Activated CD4-positive, alpha-beta T cell treated with anti-CD3 and anti-CD28 coated beads, Interleukin-2, amount 10 ng/mL, durations not matched to agents 24 days and 14 days (primary cell): ENCODE results near the gene GREB1L. TPM values are rescaled to one million over a fixed set of nuclear protein-coding genes. Genes with fewer than 3 reads are reported as not detected.

Experiments
- DNase-seq: peaks from one replicate; pipeline ENCODE4 v3.0.0; 2022
- H3K27ac Mint-ChIP-seq: one replicate; pipeline ENCODE4 v1.8.0; 2022; ENCODE audit warnings: mild to moderate bottlenecking, mixed read lengths
- H3K27me3 Mint-ChIP-seq: one replicate; pipeline ENCODE4 v1.8.0; 2022; ENCODE audit warnings: mixed read lengths
- H3K36me3 Mint-ChIP-seq: one replicate; pipeline ENCODE4 v1.8.0; 2022; ENCODE audit warnings: low read depth, mild to moderate bottlenecking, mixed read lengths
- H3K4me1 Mint-ChIP-seq: one replicate; pipeline ENCODE4 v1.8.0; 2021; ENCODE audit warnings: mixed read lengths
- H3K4me3 Mint-ChIP-seq: one replicate; pipeline ENCODE4 v1.8.0; 2022; ENCODE audit warnings: mild to moderate bottlenecking, moderate library complexity, mixed read lengths
- H3K9me3 Mint-ChIP-seq: one replicate; pipeline ENCODE4 v1.8.0; 2021; ENCODE audit warnings: mixed read lengths
- intact Hi-C: fragments of 100-400 bp; cut with micrococcal nuclease; formaldehyde crosslinking; loops from one replicate; pipeline ENCODE4 v1.15.1; 2023
- total RNA-seq: library from RNA; stranded (reverse); gene quantifications from 2 replicates; pipeline ENCODE4 v1.2.3, GENCODE V29; 2022

Gene GREB1L
- total RNA-seq, 1 donor from 2014 or later = not detected

DNA sequence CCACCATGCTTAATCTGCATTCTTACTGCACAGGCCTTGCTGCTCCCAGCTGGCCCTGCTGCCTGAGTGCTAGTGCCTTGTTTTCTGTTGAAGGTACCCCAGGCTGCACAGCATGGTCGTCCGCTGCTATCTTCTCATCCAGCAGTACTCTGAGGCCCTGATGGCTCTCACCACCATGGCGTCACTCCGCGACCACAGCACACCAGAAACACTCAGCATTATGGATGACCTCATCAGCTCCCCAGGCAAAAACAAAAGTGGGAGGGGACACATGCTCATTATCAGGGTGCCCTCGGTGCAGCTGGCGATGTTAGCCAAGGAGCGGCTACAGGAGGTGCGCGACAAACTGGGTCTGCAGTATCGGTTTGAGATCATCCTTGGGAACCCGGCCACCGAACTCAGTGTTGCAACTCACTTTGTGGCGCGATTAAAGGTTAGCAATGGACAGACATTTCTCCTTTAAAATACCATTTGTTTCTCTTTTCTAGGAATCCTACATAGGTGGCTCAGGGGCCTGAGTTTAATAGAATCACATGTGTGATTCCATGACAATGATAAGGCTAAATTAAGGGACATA is 248.0 kb downstream of the GREB1L start:
- H3K27me3 Mint-ChIP-seq = peaks cover 12% of the 10 kb centered on the region
- no peak overlapping the region for H3K27ac Mint-ChIP-seq
- no peaks in the 10 kb centered on the region for H3K4me1 Mint-ChIP-seq
- H3K9me3 Mint-ChIP-seq = no peaks in the 10 kb centered on the region
- no peaks in the 10 kb centered on the region for H3K36me3 Mint-ChIP-seq
- no peak overlapping the region for H3K4me3 Mint-ChIP-seq
- intact Hi-C loops = loop anchor here (1.0 to 5.0 kb wide), 2 partner anchors 112 to 466 kb away; partner anchors contain the start of gene ESCO1
- no peak for DNase-seq

DNA sequence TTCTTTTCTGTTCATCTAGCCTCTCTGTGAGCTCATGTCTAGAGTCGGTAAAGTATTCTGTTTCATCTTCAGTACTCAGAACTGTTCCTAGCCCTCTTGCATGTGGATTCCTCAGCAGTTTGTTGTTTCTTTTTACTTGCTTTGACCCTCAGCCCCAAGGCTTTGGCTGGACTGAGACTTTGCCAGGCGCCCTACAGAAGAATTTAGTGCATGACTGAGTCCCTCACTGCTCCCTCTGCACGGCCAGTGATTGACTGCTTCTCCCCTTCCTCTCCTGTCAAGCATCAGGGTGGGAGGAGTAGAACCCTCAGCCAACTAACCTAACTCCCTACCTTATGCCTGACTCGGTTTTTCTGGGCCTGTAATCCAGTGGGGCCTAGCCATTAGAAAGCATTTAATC is 248.7 kb downstream of the GREB1L start:
- no peaks in the 10 kb centered on the region for H3K36me3 Mint-ChIP-seq
- H3K4me1 Mint-ChIP-seq = no peaks in the 10 kb centered on the region
- no peaks in the 10 kb centered on the region for H3K9me3 Mint-ChIP-seq
- intact Hi-C loops = no loop called here
- H3K27me3 Mint-ChIP-seq = peaks cover 12% of the 10 kb centered on the region
- H3K4me3 Mint-ChIP-seq = no peak overlapping the region
- no peak overlapping the region for H3K27ac Mint-ChIP-seq
- DNase-seq = no peak

DNA sequence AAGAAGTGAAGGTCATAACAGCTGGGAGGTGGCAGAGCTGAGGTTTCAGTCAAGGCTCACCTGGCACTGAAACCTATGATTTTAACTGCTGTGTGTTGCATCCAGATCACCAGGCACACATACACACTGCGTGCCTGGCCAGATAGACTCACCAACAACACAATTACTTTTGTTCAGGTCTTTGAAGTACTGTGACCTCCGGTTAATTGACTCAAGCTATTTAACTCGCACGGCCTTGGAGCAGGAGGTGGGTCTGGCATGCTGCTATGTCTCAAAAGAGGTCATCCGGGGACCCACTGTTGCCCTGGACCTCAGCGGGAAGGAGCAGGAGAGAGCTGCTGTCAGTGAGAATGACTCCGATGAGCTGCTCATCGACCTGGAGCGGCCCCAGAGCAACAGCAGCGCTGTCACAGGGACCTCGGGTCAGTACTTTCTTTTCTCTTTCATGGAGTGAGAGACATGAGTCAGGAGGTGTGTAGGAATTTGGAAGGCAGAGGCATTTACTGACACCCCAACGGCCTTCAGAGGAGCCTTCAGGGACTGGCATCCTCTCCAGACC is 254.3 kb downstream of the GREB1L start:
- H3K9me3 Mint-ChIP-seq = no peaks in the 10 kb centered on the region
- H3K27me3 Mint-ChIP-seq = peaks cover 8% of the 10 kb centered on the region
- no peaks in the 10 kb centered on the region for H3K36me3 Mint-ChIP-seq
- H3K4me3 Mint-ChIP-seq = no peak overlapping the region
- DNase-seq = no peak
- no peaks in the 10 kb centered on the region for H3K4me1 Mint-ChIP-seq
- no peak overlapping the region for H3K27ac Mint-ChIP-seq
- intact Hi-C loops = no loop called here

DNA sequence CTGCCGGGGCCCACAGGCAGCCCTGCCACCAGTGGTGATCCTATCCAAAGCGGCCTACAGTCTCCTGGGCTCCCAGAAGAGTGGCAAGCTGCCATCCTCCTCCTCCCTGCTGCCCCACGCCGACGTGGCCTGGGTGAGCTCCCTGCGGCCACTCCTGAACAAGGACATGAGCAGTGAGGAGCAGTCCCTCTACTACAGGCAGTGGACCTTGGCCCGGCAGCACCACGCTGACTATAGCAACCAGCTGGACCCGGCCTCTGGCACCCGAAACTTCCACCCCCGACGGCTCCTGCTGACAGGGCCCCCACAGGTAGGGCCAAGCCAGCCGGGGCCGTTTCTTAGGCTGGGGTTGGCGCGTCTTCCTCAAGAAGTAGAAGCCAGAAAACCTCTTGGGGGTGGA is 258.0 kb downstream of the GREB1L start:
- no peaks in the 10 kb centered on the region for H3K9me3 Mint-ChIP-seq
- H3K27me3 Mint-ChIP-seq = no peaks in the 10 kb centered on the region
- DNase-seq = no peak
- no peaks in the 10 kb centered on the region for H3K36me3 Mint-ChIP-seq
- H3K4me1 Mint-ChIP-seq = peaks cover 2% of the 10 kb centered on the region
- intact Hi-C loops = no loop called here
- no peak overlapping the region for H3K4me3 Mint-ChIP-seq
- no peak overlapping the region for H3K27ac Mint-ChIP-seq

DNA sequence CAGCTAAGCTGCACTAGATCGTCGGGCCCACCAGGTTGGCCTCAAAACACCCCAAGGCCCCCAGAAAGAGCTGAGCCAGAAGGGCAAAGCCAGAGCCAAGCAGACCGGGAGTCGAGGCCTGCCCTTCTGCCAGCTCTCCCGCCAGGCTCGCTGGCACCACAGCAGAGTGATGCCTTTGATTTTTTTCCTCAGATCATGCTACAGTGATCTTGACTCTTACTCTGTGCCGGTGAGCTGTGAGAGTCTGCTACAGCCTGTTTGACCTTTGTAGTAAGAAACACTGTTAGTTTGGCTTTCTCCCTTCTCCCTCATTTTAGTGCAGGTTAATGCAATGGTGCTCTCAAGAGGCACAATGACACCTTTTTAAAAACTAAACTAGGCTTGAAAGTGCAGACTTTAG is 260.6 kb downstream of the GREB1L start:
- Mint-ChIP-seq H3K9me3 (no peaks in the 10 kb centered on the region), H3K27ac (no peak overlapping the region), H3K27me3 (no peaks in the 10 kb centered on the region), H3K4me3 (no peak overlapping the region), H3K36me3 (no peaks in the 10 kb centered on the region), H3K4me1 (peaks cover 2% of the 10 kb centered on the region)
- intact Hi-C loops = no loop called here
- DNase-seq = no peak

DNA sequence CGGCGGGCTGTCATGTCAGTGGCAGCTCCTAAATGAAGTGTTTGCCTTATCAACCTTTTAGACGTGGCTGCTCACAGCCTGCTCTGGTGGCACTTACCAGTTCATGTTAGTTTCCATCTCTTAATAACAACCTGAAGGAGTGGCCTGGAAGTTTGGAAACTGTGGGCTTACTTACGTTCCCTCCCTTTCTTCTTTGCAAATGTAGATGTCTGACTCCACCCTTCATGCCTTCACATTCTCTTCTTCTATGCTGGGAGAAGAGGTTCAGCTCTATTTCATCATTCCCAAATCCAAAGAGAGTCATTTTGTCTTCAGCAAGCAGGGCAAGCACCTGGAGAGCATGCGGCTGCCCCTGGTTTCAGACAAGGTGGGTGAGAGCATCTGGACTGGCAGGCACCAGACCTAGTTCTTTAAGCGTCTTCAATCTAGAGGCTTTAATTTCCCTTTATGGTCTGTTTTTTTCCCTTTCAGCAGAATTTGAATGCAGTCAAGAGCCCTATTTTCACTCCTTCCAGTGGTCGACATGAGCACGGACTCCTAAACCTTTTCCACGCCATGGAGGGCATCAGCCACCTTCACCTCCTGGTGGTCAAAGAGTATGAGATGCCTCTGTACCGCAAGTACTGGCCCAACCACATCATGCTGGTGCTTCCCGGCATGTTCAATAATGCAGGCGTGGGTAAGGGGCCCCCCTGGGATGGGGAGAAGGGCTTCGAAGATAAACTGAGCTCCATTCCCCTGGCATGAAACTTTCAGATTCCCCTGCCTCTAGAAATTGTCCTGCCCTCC is 266.1 kb downstream of the GREB1L start:
- DNase-seq = no peak
- Mint-ChIP-seq H3K4me1 (no peaks in the 10 kb centered on the region), H3K27me3 (no peaks in the 10 kb centered on the region), H3K9me3 (no peaks in the 10 kb centered on the region), H3K36me3 (no peaks in the 10 kb centered on the region), H3K4me3 (no peak overlapping the region), H3K27ac (no peak overlapping the region)
- intact Hi-C loops = no loop called here

DNA sequence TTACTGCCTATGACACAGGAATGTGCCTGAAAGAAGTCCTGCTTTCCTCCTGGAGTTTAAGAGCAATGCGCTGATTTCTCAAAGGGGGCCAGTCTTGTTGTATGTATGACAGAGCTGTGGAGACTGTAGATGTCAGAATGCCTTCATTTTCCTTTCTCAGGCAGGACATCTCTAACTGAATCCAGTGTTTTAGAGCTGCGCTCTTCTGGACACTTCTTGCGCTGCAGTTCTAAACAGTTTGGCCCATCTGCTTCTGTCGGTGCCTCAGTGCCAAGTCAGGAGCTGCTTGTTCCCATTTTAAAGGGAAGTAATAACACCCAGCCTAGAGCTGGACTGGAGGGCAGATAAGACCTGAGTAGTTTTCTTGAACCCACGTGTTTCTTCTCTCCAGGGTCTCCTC is 267.0 kb downstream of the GREB1L start:
- Mint-ChIP-seq H3K27ac (no peak overlapping the region), H3K36me3 (peaks cover 8% of the 10 kb centered on the region), H3K4me3 (no peak overlapping the region), H3K4me1 (no peaks in the 10 kb centered on the region), H3K27me3 (no peaks in the 10 kb centered on the region), H3K9me3 (no peaks in the 10 kb centered on the region)
- intact Hi-C loops = no loop called here
- no peak for DNase-seq

DNA sequence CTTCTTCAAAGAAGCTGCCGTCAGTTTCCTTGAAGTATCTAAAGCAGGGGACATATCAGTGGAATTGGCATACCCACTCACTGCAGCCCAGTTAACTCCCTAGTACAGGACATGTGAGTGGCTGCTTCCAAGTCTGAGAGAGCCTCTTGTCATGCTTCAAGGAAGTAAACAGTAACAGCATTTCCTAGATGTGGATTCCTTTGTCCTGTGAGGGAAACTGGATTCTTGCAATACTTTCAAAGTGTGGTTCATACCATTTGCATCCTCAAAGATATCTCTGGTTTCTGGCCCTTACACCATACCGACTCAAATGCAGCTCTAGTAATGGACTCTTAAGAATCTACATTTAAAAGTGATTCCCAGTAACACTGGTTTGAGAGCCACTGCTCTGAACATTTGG is 271.3 kb downstream of the GREB1L start:
- intact Hi-C loops = no loop called here
- Mint-ChIP-seq H3K4me3 (no peak overlapping the region), H3K27me3 (no peaks in the 10 kb centered on the region), H3K27ac (no peak overlapping the region), H3K4me1 (no peaks in the 10 kb centered on the region), H3K9me3 (no peaks in the 10 kb centered on the region), H3K36me3 (peaks cover 10% of the 10 kb centered on the region)
- DNase-seq = no peak

DNA sequence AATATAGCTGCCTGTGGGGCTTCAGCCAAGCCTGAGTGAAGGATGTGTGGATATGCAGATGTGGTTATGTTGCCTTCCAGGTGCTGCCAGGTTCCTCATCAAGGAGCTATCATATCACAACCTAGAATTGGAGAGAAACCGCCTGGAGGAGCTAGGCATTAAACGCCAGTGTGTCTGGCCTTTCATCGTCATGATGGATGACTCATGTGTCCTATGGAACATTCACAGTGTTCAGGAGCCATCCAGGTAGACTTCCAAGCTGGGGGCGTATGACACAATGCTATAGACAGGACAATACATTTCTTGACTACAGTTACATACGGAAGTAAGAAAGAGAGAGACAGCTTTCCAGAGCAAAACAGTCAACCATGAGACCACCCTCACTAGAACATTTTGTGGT is 271.7 kb downstream of the GREB1L start:
- Mint-ChIP-seq H3K36me3 (peaks cover 10% of the 10 kb centered on the region), H3K4me1 (no peaks in the 10 kb centered on the region), H3K27me3 (no peaks in the 10 kb centered on the region), H3K9me3 (no peaks in the 10 kb centered on the region), H3K4me3 (no peak overlapping the region), H3K27ac (no peak overlapping the region)
- intact Hi-C loops = no loop called here
- DNase-seq = no peak

DNA sequence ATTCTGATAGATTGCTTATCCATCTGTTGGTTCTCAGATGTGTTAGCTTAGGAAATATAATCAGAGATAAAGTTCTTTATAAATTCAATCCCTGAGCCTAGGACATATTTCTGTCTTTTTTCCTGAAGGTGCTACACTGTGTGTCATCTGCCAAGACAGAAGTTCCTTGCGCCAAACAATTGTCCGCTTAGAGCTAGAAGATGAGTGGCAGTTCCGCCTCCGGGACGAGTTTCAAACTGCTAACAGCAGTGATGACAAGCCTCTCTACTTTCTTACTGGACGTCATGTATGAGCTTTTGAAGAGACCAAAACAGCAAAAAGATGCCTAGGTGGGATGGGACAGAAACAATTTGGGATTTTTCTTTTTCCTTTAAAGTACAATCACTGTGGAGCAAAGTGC is 280.5 kb downstream of the GREB1L start:
- no peaks in the 10 kb centered on the region for H3K27me3 Mint-ChIP-seq
- intact Hi-C loops = no loop called here
- H3K36me3 Mint-ChIP-seq = peaks cover 30% of the 10 kb centered on the region
- no peaks in the 10 kb centered on the region for H3K9me3 Mint-ChIP-seq
- no peak overlapping the region for H3K27ac Mint-ChIP-seq
- no peak overlapping the region for H3K4me3 Mint-ChIP-seq
- no peaks in the 10 kb centered on the region for H3K4me1 Mint-ChIP-seq
- no peak for DNase-seq

DNA sequence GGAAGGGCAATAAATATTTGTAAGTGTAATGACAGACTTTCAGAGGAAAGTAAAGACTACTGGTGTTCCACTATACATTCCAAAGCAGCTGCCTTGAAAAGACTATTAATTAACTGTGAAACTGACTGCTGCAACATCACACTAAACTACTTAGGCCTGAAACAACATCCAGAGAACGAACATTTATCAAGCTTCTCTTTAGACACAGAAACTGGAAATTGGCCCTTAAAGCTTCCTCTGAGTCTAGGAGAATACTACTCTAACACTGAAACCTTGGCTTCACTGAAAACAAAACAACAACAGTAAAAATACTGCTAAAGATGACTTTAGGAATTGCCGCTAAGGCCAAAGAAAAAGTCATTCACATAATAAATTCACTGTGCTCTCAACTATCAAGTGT is 283.9 kb downstream of the GREB1L start:
- H3K27ac Mint-ChIP-seq = no peak overlapping the region
- no peaks in the 10 kb centered on the region for H3K9me3 Mint-ChIP-seq
- peaks cover 39% of the 10 kb centered on the region for H3K36me3 Mint-ChIP-seq
- H3K4me3 Mint-ChIP-seq = no peak overlapping the region
- intact Hi-C loops = no loop called here
- no peak for DNase-seq
- H3K27me3 Mint-ChIP-seq = no peaks in the 10 kb centered on the region
- no peaks in the 10 kb centered on the region for H3K4me1 Mint-ChIP-seq

DNA sequence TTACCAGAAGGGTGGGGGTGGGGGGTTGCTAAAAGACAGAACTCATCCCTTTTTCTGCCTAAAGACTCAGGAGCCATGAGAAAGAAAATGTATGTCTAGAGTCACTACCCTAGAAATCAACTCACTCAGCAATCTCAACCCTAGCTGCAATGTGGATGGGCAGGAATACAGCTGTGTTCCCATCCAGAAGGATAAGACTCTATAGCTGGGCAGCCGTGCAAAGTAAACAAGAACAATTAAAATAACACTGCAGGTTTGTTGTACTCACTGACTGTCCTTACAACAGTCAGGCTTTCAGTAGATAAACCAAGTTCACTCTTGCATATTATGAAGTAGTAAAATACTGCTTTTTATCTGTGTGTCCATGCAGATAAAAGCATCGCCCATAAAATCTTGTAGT is 284.4 kb downstream of the GREB1L start:
- no peak overlapping the region for H3K4me3 Mint-ChIP-seq
- H3K4me1 Mint-ChIP-seq = no peaks in the 10 kb centered on the region
- no peak overlapping the region for H3K27ac Mint-ChIP-seq
- no peak for DNase-seq
- peaks cover 42% of the 10 kb centered on the region for H3K36me3 Mint-ChIP-seq
- no peaks in the 10 kb centered on the region for H3K9me3 Mint-ChIP-seq
- no peaks in the 10 kb centered on the region for H3K27me3 Mint-ChIP-seq
- intact Hi-C loops = no loop called here

DNA sequence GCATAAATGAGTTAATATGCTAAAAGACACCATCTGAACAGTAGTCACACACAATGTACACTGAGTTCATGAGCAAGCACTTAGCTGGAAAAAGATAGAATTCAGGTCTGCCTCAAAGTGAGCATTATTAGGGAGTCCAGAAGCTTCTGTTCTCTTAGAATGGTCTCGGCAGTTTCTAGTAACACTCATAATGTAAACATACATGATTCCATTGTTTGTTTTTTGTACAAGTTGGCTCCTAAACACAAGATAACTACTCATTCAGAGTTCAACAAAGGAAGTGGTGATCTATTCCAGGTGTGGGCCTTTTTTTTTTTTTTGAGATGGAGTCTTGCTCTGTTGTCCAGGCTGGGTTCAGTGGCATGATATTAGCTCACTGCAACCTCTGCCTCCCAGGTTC is 292.3 kb downstream of the GREB1L start:
- intact Hi-C loops = no loop called here
- Mint-ChIP-seq H3K4me3 (no peak overlapping the region), H3K27ac (no peak overlapping the region)

DNA sequence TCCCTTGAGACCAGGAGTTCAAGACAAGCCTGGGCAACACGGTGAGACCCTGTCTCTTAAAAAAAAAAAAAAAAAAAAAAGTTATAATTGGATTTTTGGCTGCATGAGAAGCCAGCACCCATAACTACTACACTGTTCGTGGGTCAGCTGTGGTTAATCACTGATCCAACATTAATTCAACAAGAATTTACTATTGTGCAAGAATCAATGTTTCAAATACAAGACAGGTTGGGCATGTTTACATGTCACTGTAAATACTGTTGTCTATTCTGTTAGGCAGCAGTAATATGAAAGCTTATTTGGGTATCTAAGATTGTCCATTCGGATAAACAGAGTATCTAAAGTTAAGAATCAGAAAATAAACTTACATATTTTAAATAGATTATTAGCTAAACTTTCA is 296.2 kb downstream of the GREB1L start:
- DNase-seq = peak; percentile 11
- Mint-ChIP-seq H3K27ac (no peak overlapping the region), H3K9me3 (no peaks in the 10 kb centered on the region), H3K27me3 (no peaks in the 10 kb centered on the region), H3K4me3 (no peak overlapping the region), H3K4me1 (no peaks in the 10 kb centered on the region), H3K36me3 (peaks cover 36% of the 10 kb centered on the region)
- intact Hi-C loops = no loop called here

More for the DNA sequence above, 292.3 kb downstream of the GREB1L start:
- no peaks in the 10 kb centered on the region for H3K9me3 Mint-ChIP-seq
- no peaks in the 10 kb centered on the region for H3K4me1 Mint-ChIP-seq
- H3K27me3 Mint-ChIP-seq = no peaks in the 10 kb centered on the region
- peaks cover 48% of the 10 kb centered on the region for H3K36me3 Mint-ChIP-seq
- DNase-seq = no peak
